Suprapubic skin (tissue), 4 donors: ENCODE measurements around the gene RGS9BP. TPM values are rescaled to one million over a fixed set of nuclear protein-coding genes. Genes with fewer than 3 reads are reported as not detected.
A peak's percentile ranks its signal among the peaks of the same experiment; 100 is the strongest.

Experiments
- DNase-seq, 2 donors: peaks; one replicate each; pipeline ENCODE4 v3.0.0-alpha.2; 2019; ENCODE audit warnings: low spot score in 2 of 2
- H3K27ac ChIP-seq: fragments of 200-600 bp; sonication (generic); one replicate; pipeline ENCODE4 v1.5.1; 2019
- H3K27me3 ChIP-seq: fragments of 200-600 bp; sonication (generic); one replicate; pipeline ENCODE4 v1.5.1; 2019
- H3K36me3 ChIP-seq: fragments of 200-600 bp; sonication (generic); one replicate; pipeline ENCODE4 v1.5.1; 2019
- H3K4me1 ChIP-seq: fragments of 200-600 bp; sonication (generic); one replicate; pipeline ENCODE4 v1.5.1; 2019
- H3K4me3 ChIP-seq: fragments of 200-600 bp; sonication (generic); one replicate; pipeline ENCODE4 v1.5.1; 2019; ENCODE audit warnings: mild to moderate bottlenecking
- H3K9me3 ChIP-seq: fragments of 200-600 bp; sonication (generic); one replicate; pipeline ENCODE4 v1.5.1; 2019
- EP300 ChIP-seq: sonication (generic); formaldehyde crosslinking; IDR thresholded peaks from one replicate; pipeline ENCODE4 v1.6.1; 2017; ENCODE audit warnings: antibody characterized with exemption
- POLR2A ChIP-seq, 2 donors: fragments of 450-650 bp; IDR thresholded peaks; one replicate each; pipeline ENCODE4 v1.6.1; 2017; ENCODE audit warnings: antibody characterized with exemption in 2 of 2, mild to moderate bottlenecking in 2 of 2, moderate library complexity in 2 of 2
- POLR2AphosphoS5 ChIP-seq, 3 donors: sonication (generic); formaldehyde crosslinking; IDR thresholded peaks; one replicate each; pipeline ENCODE4 v1.6.1; 2017; ENCODE audit warnings: antibody characterized with exemption in 3 of 3
- WGBS: methylation state at CpG from one replicate; pipeline ENCODE4 v1.1.5; 2018; 5-methylcytosine and 5-hydroxymethylcytosine counted together
- total RNA-seq, 4 donors: library from RNA; depleted of rRNA; stranded (reverse); fragments of >200 nt; gene quantifications; one replicate each; pipeline ENCODE4 v1.1.0, GENCODE V29; 2016
- TF ChIP-seq, protein P1 (sequence below), 2 donors: fragments of 200-600 bp in 1 of 2; fragments of 450-650 bp in 1 of 2; sonication (generic) in 1 of 2; IDR thresholded peaks; one replicate each; pipeline ENCODE4 v1.5.1; 2016 to 2019; ENCODE audit warnings: antibody characterized with exemption in 2 of 2, mild to moderate bottlenecking in 1 of 2, moderate library complexity in 1 of 2

RGS9BP gene
- total RNA-seq, 4 donors from 2014 or later: 0.72 to 3.8 (median 1.3) TPM

DNA sequence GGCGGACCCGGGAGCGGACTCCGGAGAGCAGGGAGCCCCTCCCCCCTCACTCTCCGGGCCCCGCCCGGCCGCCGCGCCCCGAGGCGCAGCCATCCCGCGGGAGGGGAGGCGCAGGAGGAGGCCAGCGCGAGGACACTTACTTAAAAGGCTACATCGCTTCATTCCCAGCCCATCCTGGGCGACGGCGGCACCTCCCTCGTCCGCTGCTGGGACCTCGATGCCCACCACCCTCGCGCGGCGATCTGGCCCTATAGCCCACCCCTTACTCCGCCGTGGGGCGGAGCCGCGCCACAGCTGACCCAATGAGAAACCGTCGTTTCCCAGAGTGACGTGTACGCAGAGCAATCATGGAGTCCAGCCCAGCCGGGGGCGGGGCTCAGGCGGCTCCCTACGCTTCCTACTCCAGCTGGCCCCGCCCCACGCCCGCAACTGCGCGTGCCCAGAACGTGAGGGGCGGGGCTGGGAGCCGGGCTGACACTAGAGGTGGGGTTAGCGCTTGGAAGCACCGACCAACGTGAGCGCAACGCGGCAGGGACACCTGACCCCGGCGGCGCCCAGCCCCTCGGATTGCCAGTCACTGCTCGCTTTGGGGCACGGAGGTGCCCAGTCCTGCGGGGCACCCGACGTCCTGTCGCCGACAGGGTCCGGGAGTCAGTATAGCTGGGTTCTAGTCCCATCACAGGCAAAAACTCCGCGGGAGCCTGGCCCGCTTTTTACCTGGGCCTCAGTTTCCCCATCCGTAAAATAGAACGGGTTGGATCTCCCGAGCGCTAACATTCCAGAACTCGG, 523 bp upstream of the RGS9BP start, which contains the start of gene ANKRD27:
ANKRD27 (minus strand) TSS at position 250 of the 789 bp plus-strand sequence. CDS start 16,165 bp downstream, outside the sequence.
- no peak for TF ChIP-seq EP300
- TF ChIP-seq, protein P1, sequence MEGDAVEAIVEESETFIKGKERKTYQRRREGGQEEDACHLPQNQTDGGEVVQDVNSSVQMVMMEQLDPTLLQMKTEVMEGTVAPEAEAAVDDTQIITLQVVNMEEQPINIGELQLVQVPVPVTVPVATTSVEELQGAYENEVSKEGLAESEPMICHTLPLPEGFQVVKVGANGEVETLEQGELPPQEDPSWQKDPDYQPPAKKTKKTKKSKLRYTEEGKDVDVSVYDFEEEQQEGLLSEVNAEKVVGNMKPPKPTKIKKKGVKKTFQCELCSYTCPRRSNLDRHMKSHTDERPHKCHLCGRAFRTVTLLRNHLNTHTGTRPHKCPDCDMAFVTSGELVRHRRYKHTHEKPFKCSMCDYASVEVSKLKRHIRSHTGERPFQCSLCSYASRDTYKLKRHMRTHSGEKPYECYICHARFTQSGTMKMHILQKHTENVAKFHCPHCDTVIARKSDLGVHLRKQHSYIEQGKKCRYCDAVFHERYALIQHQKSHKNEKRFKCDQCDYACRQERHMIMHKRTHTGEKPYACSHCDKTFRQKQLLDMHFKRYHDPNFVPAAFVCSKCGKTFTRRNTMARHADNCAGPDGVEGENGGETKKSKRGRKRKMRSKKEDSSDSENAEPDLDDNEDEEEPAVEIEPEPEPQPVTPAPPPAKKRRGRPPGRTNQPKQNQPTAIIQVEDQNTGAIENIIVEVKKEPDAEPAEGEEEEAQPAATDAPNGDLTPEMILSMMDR (IDR thresholded peaks at IDR 0.05): no peak
- no peak for TF ChIP-seq POLR2AphosphoS5 (IDR thresholded peaks at IDR 0.05)
- no peak for TF ChIP-seq POLR2A (IDR thresholded peaks at IDR 0.05)
- 0% methylated on average over 3 of the region's 75 CpGs for WGBS
- DNase-seq: peak; percentile 98 to 99
- Histone ChIP-seq H3K4me3 (peak within 1 kb of the TSS; percentile 79), H3K27me3 (peaks cover 18% of the 10 kb centered on the region), H3K27ac (peak within 1 kb of the TSS; percentile 75), H3K9me3 (no peaks in the 10 kb centered on the region), H3K36me3 (no peaks in the 10 kb centered on the region), H3K4me1 (peaks cover 48% of the 10 kb centered on the region)

DNA sequence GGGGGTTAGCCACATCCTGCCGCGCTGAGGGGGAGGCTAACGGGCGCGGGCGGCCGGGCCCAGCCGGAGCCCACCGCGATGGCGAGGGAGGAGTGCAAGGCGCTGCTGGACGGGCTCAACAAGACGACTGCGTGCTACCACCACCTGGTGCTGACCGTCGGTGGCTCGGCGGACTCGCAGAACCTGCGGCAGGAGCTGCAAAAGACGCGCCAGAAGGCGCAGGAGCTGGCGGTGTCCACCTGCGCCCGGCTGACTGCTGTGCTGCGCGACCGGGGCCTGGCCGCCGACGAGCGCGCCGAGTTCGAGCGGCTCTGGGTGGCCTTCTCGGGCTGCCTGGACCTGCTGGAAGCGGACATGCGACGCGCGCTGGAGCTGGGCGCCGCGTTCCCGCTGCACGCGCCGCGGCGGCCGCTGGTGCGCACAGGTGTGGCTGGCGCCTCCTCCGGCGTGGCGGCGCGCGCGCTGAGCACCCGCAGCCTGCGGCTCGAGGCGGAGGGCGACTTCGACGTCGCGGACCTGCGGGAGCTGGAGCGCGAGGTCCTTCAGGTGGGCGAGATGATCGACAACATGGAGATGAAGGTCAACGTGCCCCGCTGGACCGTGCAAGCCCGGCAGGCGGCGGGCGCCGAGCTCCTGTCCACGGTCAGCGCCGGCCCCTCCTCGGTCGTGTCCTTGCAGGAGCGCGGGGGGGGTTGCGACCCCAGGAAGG, 692 bp downstream of the RGS9BP start:
- peak in 1 of 2 donors; percentile 65 for DNase-seq
- Histone ChIP-seq H3K36me3 (no peaks in the 10 kb centered on the region), H3K27me3 (peaks cover 18% of the 10 kb centered on the region), H3K4me3 (peak overlapping the region; percentile 79), H3K27ac (no peak overlapping the region), H3K9me3 (no peaks in the 10 kb centered on the region), H3K4me1 (peaks cover 47% of the 10 kb centered on the region)
- WGBS: 16% methylated on average over 5 of the region's 93 CpGs
- no peak for TF ChIP-seq EP300
- no peak for TF ChIP-seq POLR2AphosphoS5 (IDR thresholded peaks at IDR 0.05)
- TF ChIP-seq, protein P1 (IDR thresholded peaks at IDR 0.05): no peak
- no peak for TF ChIP-seq POLR2A (IDR thresholded peaks at IDR 0.05)

DNA sequence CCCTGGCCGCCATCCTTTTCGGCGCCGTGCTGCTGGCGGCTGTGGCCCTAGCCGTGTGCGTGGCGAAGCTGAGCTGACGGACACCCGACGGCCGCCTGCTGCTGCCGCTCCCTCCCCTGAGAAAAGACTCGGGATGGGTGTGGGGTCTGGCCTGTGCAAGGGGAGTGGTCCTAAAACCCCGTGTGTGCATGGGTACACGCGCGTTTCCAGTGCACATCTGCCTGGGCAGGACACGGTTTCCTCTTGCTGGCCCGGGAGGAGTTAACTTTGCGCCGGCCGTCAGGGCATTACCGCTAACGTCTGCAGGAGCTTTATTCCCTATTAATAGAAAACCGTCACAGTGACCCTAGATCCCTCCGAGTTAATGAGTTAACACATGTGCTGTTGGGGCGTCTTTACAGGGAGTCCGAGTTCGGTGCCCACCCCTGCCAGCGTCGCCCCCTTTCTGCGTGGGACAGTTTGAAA, 1.3 kb downstream of the RGS9BP start:
- WGBS: 39% methylated on average over 13 of the region's 33 CpGs
- DNase-seq: no peak
- Histone ChIP-seq H3K4me1 (peaks cover 43% of the 10 kb centered on the region), H3K27me3 (peaks cover 18% of the 10 kb centered on the region), H3K36me3 (no peaks in the 10 kb centered on the region), H3K9me3 (no peaks in the 10 kb centered on the region), H3K27ac (no peak overlapping the region), H3K4me3 (peak overlapping the region; percentile 79)
- TF ChIP-seq POLR2AphosphoS5 (IDR thresholded peaks at IDR 0.05) (no peak), EP300 (no peak), POLR2A (IDR thresholded peaks at IDR 0.05) (no peak)
- TF ChIP-seq, protein P1 (IDR thresholded peaks at IDR 0.05): no peak

DNA sequence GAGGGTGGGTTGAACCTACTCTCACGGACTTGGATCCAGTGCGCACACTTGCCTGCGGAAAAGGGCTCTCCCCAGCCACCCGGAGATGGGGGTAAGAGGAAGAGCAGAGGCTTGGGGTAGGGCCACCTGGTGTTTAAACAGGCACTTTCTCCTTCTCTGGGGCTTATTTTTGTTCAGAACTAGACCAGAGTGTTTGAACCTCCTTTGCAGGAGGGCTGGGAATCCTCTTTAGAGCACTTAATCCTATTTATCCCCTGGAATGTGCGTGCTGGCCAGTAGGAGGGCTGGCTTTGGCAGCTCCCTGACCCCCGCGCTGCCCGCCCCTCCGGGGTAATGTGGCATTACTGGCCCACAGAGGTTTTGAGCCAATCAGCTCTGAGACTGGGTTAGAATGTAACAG, 2.0 kb downstream of the RGS9BP start:
- Histone ChIP-seq H3K36me3 (no peaks in the 10 kb centered on the region), H3K27ac (no peak overlapping the region), H3K4me1 (peaks cover 35% of the 10 kb centered on the region), H3K4me3 (no peak overlapping the region), H3K27me3 (peaks cover 18% of the 10 kb centered on the region), H3K9me3 (no peaks in the 10 kb centered on the region)
- no peak for DNase-seq
- 71% methylated on average over 9 of the region's 9 CpGs for WGBS
- no peak for TF ChIP-seq POLR2A (IDR thresholded peaks at IDR 0.05)
- TF ChIP-seq, protein P1 (IDR thresholded peaks at IDR 0.05): no peak
- no peak for TF ChIP-seq POLR2AphosphoS5 (IDR thresholded peaks at IDR 0.05)
- no peak for TF ChIP-seq EP300

DNA sequence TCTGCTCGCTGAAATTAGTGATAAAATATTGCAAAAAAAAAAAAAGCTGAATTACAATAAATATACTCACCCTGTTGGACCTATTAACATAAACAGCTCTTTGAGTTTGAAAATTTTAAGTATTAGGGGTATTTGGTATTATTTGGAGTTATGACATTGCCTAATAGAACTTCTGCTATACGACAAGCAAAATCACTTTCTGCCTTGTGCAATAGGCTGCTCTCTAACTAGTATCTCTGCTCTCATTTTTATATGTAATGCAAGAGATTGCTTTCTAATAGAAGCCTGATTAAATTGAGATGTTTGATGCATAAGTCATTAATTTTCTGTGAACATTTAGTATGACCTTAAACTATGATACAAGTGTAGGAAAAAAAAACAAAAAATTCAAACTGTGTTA, 5.3 kb downstream of the RGS9BP start:
- DNase-seq: no peak
- no peaks in the 10 kb centered on the region for H3K36me3 ChIP-seq
- H3K9me3 ChIP-seq: no peaks in the 10 kb centered on the region
- peaks cover 9% of the 10 kb centered on the region for H3K4me1 ChIP-seq
- no peak overlapping the region for H3K4me3 ChIP-seq
- peaks cover 16% of the 10 kb centered on the region for H3K27me3 ChIP-seq
- TF ChIP-seq, protein P1 (IDR thresholded peaks at IDR 0.05): no peak
- TF ChIP-seq EP300 (no peak), POLR2AphosphoS5 (IDR thresholded peaks at IDR 0.05) (no peak), POLR2A (IDR thresholded peaks at IDR 0.05) (no peak)
- WGBS: 85% methylated on average over 2 of the region's 2 CpGs
- H3K27ac ChIP-seq: no peak overlapping the region
